ENCODE data around the gene GALNT18.

GRCh38 chr11:11598243-11598642, 23.6 kb downstream of the GALNT18 start:
- TF ChIP-seq POLR2A (IDR thresholded peaks at IDR 0.05; ENCODE audit: low read depth, low read length) (no peak), CTCF (IDR thresholded peaks at IDR 0.05; ENCODE audit: extremely low read depth in 1 of 2, insufficient read depth in 1 of 2, low read depth in 1 of 2, low read length in 2 of 2) (no peak), MYC (IDR thresholded peaks at IDR 0.05; ENCODE audit: low read depth, low read length) (no peak)

All from endothelial cell of umbilical vein (primary cell).